ENCODE results near the gene ZNF487.
"Not testable (repeated sequence)": the region's sequence is repeated elsewhere in the genome, so short reads cannot be mapped to it uniquely, and the experiment has no call there.

ZNF487 gene

DNA sequence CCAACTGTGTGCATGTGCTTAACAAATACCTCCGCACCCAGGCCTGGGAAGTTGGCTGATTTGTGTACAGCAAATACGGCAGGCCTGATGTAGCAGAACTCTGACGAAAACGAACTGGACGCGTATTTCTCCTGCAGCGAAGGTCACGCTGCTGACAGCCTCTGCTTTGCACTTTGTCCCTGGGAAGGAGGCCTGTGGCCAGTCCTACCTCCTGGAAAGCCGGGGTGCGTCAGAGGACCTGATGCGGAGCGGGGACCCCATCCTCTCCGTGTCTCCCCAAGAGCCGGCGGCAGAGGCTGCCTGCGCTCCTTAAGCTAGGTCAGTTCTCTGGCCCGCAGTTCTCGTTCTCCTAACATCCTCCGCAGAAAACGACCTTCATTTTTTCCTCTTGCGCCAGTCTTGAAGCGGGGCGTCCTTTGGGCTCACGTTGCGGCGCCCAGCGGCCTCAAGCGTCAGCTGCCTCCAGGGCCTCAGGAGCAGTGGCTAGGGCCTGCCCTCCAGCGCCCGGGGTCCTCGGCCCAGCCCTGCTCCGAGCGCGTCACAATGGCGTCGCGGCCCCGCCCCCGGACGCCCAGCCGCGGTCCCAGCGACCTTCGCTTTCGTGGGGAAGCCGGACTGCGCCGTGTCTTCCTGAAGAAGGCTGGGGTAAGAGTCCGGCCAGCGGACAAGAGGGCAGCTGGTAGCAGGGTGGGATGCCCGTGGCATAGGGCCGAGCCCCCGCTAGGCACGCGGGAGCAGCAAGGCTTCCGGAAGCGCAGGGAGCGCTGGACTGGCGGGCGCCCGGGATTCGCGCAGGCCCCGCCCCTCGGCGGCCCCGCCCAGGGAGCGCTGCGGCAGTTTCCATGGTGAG, at the start of gene ZNF487:
TSS of gene ZNF487 (plus strand) at position 821 of the 850 bp plus-strand sequence. CDS start 38,703 bp downstream, outside the sequence.
- DNase-seq (ENCODE audit: low read depth) = peak; percentile 64

DNA sequence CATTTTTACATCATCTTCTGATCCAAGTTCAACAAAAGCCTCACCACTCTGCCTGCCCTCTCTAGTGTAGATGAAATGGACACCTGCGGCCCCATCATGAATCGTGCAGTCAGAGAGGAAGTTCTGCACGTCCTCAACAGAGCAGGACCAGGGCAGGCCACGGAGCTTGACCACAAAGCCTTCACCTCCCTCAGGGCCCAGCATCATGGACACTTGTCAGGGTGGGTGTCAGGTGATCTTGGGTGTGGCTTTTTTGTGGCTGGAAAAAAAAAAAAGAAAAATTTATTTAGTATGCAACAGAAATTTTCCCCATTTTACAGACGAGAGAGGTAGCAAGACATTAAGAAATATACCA, 49.3 kb upstream of the ZNF487 start:
- DNase-seq (ENCODE audit: low read depth) = no peak

DNA sequence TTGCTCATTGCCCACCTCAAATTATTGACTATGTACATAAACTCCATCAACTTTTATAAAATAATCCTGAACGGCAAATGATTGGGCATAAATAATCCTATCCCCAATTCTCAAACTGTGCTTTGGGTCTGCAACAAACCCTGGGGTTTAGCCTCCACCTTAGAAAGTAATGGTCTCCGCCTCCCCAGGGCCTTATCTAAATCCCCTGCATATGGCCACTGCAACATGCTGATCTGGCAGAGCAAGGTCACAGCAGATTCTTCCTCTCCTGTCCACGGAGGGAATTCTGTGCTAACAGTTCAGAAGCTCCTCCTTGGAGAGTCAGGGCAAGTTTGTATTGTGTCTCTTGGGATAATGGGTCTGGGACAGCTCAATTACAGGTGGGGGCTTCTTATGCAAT, 47.0 kb upstream of the ZNF487 start:
- no peak for DNase-seq (ENCODE audit: low read depth)

DNA sequence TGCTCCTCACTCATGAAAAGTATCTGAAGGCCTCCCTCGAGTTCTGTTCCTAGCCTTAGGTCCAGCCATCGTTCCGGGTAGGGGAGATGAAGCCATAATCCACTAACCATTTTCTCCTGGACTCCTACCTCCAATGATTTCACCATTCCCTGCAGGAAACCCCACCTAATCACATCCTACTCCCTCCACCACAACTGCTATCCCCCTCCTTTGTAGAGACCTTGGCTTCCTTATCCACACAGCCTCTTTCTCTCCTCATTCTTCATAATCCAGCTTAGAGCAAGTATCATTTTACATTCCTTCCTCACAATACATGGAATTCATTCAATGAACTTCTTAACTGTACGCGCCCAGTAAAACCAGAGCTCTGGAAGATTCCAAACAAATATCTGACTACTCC, 46.6 kb upstream of the ZNF487 start:
- no peak for DNase-seq (ENCODE audit: low read depth)

- DNase-seq (ENCODE audit: low read depth) = no peak
Measured at GRCh38 chr10:43390759-43391158, 46.2 kb upstream of the ZNF487 start.

- DNase-seq (ENCODE audit: low read depth) = no peak
Measured at GRCh38 chr10:43391496-43391895, 45.4 kb upstream of the ZNF487 start.

- no peak for DNase-seq (ENCODE audit: low read depth)
Measured at GRCh38 chr10:43392748-43393147, 44.2 kb upstream of the ZNF487 start.

- not testable (repeated sequence) for DNase-seq (ENCODE audit: low read depth)
Measured at GRCh38 chr10:43393186-43393585, 43.7 kb upstream of the ZNF487 start.

DNA sequence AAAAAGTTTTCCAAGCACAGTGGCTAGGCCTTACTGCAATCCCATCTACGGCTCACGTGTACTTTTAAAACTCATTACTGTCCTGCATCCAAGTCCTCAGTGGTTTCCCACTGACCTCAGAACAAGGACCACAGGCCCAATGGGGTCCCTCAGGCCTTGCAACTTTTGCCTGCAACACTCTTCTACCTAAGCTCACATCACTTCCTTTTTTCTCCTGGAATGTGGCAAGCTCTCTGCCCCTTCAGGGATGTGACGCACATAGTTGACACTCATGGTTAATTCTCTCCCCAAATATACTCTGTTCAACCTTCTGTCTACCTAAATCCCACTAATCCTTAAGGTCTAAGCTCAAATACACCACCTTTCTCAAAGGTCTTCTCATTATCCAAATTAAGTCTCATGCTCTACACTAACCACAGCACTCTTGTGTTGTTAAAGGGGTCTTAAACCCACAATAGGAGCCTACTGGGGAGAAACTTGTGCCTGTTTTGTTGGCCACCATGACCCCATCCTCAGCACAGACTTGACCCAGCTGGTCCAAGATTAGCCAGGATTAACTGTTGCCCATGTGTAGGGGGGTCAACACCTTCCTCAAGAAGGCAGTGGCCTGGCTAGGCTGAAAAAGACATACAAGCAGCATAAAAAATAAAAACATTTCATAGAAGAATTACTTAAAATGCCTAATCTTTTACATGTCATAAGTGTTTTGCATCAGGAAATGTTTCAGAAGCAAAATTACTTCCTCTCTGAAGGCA, 43.1 kb upstream of the ZNF487 start:
- DNase-seq (ENCODE audit: low read depth) = no peak

- DNase-seq (ENCODE audit: low read depth) = no peak
Measured at GRCh38 chr10:43394868-43395267, 42.0 kb upstream of the ZNF487 start.

- no peak for DNase-seq (ENCODE audit: low read depth)
Measured at GRCh38 chr10:43395571-43396060, 41.3 kb upstream of the ZNF487 start.

- no peak for DNase-seq (ENCODE audit: low read depth)
Measured at GRCh38 chr10:43396061-43396927, 40.6 kb upstream of the ZNF487 start.

- DNase-seq (ENCODE audit: low read depth) = peak; percentile 71
Measured at GRCh38 chr10:43396928-43397624, 39.8 kb upstream of the ZNF487 start.

DNA sequence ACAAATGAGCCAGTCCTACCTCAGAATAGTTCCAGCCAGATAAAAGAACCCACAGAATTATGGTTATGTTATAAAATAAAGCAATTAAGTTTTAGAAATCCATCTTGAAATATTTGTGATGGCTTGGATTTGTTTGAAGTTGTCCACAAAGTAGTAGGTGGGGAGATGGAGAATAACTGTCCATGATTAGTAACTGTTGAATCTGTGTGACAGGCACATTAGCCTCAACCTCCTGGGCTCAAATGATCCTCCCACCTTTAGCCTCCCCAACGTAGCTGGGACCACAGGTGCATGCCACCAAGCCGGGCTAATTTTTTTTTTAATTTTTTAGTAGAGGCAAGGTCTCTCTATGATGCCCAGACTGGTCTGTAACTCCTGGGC, 38.0 kb upstream of the ZNF487 start:
- DNase-seq (ENCODE audit: low read depth) = no peak

DNA sequence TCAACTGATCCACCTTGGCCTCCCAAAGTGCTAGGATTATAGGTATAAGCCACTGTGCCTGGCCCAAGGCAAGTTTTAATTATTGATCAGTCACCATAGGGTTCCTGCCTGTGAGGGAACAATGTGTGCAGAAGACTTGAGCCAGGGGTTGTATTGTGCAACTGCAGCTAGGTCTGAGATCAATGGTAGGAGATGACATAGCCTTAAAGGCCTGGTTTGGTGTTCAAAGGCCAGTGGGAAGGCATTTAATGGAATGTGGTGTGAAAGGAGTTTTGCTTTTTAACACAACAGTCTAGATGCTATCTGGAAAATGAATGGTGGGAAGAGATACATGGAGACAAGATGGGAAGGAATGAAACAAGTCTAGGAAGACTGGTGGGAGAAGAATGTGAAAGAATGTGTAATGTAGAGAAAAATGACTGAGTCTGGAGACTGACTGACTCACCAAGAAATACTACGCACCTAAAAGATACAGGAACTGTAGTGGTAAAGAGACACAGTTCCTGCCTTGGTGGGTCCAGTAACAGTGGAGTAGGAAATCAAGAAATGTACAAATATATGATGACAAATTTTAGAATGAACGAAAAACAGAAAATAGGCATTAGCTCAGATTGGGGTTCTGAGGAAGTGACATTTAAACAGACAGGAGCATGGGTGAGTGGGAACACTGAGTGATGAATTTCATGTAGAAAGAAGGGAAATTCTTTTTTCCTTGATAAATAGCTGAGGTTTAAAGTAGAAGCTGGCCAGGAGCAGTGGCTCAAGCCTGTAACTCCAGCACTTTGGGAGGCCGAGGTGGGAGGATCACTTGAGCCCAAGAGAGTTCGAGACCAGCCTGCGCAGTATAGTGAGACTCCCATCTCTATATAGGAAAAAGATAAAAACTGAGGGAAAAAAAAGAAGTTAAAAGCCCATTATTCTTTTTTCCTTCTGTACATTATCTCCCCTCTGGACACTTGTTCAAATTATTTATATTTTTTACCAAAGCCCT, 37.3 kb upstream of the ZNF487 start:
- no peak for DNase-seq (ENCODE audit: low read depth)

DNA sequence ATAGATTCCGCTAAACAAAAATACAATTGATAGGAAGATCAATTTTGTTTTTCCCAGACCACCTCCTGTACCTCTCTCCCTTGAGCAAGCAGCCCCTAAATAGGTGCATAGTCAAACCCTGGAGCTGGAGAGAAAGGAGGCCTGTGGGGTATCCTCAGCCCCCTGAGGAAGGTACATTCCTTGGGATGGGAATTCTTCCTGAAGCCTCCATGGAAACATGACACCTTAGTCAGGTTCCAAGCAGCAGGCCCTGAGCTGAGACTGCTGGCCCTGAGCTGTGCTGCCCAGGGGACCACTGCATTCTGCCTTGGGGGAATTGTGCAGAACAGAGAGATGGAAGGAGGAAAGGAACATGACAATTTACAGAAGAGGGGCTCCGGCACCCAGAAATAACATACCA, 35.3 kb upstream of the ZNF487 start:
- DNase-seq (ENCODE audit: low read depth) = no peak

- no peak for DNase-seq (ENCODE audit: low read depth)
Measured at GRCh38 chr10:43402176-43402575, 34.7 kb upstream of the ZNF487 start.

DNA sequence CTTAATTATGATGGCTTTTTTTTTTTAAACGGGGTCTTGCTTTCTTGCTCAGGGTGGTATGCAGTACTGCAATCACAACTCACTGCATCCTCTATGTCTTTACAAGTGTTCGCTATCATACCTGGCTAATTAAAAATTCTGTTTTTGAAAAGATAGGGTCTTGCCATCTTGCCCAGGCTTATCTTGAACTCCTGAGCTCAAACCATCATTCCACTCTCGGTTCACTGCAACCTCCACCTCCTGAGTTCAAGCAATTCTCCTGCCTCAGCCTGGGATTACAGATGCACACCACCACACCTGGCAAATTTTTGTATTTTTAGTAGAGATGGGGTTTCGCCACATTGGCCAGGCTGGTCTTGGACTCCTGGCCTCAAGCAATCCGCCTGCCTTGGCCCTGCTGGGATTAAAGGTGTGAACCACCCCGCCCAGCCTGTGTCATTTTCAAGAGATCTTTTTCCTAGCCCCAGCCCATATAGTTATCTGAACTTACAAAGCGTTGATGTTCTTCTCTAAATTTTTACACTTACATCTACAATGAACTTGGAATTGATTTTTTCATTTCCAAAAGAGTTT, 33.9 kb upstream of the ZNF487 start:
- no peak for DNase-seq (ENCODE audit: low read depth)

DNA sequence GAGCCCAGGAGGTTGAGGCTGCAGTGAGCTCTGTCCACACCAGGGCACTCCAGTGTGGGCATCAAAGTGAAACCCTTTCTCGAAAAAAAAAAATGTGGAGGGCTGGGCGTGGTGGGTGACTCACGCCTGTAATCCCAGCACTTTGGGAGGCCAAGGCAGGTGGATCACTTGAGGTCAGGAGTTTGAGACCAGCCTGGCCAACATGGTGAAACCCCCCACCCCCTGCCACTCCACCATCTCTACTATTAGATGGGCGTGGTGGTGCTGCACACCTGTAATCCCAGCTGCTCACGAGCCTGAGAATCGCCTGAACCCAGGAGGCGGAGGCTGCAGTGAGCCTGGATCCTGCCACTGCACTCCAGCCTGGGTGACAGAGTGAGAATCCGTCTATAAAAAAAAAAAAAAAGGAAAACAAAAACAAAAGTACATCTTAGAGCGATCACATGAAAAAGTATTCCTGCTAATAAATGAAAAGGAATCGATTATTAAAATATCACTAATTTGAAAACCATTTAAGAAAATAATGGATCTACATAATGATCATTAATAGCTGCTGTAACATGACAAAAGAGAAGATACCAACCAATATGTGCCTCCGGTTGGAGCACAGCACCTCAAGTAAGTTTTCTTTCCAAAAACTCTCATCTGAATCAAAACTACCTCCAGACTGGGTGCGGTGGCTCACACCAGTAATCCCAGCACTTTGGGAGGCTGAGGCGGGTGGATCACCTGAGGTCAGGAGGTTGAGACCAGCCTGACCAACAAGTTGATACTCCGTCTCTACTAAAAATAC, 32.8 kb upstream of the ZNF487 start:
- no peak for DNase-seq (ENCODE audit: low read depth)
